Esophagus squamous epithelium (tissue), 4 donors: ENCODE data around the gene NEUROG1.

Experiments
- CTCF ChIP-seq, 6 experiments: fragments of 450-650 bp in 4 of 6; fragments of 200-600 bp in 2 of 6; sonication (generic) in 2 of 6; IDR thresholded peaks; one replicate each; pipeline ENCODE4 v1.5.1; 2016 to 2019; ENCODE audit warnings: antibody characterized with exemption in 6 of 6, mild to moderate bottlenecking in 4 of 6, moderate library complexity in 4 of 6
- POLR2A ChIP-seq, 4 donors: fragments of 450-650 bp; IDR thresholded peaks; one replicate each; pipeline ENCODE4 v1.6.1; 2017; ENCODE audit warnings: antibody characterized with exemption in 4 of 4, mild to moderate bottlenecking in 4 of 4, moderate library complexity in 3 of 4

- TF ChIP-seq CTCF (IDR thresholded peaks at IDR 0.05) (no peak), POLR2A (IDR thresholded peaks at IDR 0.05) (no peak)
These were observed 49.4 kb downstream of the NEUROG1 start for GRCh38 chr5:135486131-135487036.
